ENCODE data around the gene BUB1B.

The BUB1B gene

DNA sequence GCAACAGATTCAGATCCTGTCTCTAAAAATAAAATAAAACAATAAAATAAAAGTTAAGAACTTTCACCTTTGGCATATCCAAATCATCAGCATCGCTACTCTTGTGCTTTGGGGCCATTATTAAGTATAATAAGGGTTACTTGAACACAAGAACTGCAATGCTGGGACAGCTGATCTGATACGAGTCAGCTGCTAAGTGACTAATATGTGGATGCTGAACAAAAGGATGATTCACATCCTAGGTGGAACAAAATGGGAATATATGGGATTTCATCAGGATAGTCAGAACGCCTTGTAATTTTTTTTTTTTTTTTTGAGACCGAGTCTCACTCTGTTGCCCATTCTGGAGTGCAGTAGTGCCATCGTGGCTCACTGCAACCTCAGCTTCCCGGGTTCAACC lies 29.7 kb downstream of the BUB1B start:
- no peak for DNase-seq (ENCODE audit: low read depth)

DNA sequence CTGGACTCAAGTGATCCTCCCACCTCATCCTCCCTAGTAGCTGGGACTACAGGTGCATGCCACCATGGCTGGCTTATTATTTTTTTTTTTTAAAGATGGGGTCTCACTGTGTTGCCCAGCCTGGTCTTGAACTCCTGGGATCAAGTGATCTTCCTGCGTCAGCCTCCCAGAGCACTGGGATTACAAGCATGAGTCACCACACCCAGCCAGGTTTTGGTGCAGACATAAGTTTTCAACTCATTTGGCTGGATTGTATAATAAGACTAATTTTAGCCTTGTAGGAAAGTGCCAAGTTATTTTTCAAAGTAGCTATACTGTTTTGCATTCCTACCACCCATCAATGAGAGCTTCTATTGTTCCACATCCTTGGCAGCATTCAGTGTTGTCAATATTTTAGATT lies 32.1 kb downstream of the BUB1B start:
- no peak for DNase-seq (ENCODE audit: low read depth)

DNA sequence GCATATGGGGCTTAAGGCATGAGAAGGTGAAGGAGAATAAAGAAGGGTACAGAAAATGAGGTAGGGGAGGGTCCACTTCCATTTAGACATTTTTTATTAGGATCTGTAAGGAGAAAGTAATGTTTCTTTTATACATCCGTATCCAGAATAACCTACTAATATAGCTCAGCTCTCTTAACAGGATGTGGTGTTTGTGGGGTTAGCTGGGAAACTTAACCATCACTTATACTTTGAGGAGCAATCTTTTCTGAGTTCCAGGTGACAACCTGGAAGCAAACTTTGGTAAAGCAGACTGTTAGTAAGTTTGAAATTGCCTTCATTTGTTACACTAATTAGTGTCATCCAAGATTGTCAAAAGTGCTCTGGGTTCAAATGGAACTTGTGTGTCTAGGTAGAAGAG lies 36.6 kb downstream of the BUB1B start:
- no peak for DNase-seq (ENCODE audit: low read depth)

DNA sequence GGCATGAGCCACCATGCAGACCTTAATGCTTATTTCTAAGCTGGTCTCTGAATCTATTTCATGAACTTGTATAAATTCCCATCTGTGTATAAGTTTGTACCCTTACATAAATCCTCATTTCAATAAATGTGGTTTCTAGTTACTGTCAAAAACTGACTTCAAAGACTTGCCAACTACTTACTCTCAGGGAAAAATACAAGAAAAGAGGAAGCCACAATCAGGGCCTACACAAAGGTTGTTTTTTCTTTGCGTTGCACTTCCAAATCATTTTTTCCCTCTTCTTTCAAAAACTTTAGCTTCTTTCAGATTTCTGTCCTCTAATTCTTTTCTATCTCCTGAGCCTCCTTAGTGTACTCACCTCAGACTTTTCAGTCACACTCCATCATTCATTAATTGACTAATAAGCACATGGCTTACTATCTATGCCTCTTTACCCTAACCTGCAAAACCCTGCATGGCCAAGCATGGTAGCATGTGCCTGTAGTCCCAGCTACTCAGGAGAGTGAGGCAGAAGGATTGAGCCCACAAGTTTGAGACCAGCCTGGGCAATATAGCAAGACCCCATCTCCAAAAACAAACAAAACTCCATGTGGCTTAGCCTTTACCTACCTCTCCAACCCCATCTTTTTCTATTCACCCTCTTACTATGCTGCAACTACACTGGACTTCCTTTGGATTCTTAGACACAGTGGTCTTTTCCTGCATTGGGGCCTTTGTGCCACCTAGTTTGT lies 37.7 kb downstream of the BUB1B start:
- DNase-seq (ENCODE audit: low read depth), result no peak

DNA sequence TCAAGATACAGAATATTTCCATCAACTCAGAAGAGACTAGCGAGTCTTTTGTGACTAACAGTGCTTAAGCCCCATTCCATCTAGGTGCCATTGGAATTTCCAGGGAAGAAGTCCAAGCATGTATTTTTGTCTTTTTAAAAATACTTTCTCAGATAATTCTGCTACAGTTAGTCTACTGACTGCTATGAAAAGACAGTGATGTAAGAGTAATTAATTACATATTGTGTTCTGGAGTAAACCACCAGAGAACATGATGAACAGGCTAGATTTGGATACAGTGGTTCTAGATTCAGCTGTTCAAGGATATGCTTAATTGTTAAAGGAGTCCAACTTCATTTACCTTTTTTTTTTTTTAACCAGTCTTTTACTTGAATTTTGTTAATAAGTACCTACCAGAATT lies 43.2 kb downstream of the BUB1B start:
- no peak for DNase-seq (ENCODE audit: low read depth)

DNA sequence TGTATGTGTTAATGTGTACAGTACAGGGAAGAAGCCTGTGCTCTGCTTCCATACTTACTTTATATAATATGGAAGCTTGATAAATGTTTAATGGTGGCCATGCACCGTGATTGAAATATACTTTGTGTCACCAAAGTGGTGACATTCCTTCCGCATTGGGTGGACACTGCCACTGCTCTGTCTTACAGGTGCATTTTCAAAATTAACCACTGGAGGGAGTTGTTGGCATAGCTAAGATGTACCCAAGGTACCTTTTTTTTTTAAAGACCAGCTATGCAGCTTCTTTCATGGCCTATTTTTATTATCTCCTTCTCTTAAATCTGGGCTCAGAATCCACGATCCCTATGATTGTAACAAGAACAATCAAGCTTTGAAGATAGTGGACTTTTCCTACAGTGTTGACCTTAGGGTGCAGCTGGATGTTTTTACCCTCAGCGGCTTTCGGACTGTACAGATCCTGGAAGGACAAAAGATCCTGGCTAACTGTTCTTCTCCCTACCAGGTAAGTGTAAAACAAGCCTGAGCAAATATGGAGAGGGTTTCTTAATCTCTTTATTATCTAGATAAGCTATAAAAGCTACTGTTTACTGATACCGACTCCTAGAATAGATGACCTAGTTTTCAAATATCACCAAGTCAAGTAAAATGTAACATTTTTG lies 56.4 kb downstream of the BUB1B start:
- DNase-seq (ENCODE audit: low read depth), result no peak

DNA sequence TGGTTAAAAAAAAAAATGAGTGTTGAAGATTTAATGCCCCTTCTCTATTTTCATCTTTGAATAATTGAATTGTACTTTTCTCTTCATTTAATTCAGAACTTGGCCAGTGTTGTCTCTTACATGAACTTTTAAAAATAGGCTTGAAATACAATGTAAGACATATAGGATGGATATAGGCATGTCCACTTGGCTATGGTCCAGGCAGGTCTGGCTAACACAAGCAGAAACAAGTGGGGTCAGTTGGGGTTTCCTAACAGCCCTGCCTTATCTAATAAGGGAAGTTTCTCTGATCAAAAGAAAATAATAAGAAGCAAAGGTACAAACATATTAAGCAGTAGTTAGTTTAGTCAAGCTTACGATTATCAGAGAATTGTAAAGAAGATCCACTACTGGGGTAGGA lies 58.9 kb downstream of the BUB1B start:
- no peak for DNase-seq (ENCODE audit: low read depth)

DNA sequence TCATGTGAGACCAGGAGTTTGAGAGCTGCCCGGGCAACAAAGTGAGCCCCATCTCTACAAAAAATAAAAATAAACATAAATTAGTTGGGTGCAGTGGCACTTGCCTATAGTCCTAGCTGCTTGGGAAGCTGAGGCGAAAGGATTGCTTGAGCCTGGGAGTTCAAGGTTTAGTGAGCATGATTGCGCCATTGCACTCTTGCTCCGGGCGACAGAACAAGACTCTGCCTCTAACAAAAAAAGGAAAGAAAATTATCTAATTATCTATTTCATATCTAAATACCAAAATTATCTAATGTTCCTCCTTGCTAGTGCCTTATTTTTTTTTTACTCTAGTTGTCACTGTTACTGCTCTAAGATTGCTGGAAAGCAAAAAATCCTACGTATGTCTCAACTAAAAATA lies 61.3 kb downstream of the BUB1B start:
- DNase-seq (ENCODE audit: low read depth), result no peak

DNA sequence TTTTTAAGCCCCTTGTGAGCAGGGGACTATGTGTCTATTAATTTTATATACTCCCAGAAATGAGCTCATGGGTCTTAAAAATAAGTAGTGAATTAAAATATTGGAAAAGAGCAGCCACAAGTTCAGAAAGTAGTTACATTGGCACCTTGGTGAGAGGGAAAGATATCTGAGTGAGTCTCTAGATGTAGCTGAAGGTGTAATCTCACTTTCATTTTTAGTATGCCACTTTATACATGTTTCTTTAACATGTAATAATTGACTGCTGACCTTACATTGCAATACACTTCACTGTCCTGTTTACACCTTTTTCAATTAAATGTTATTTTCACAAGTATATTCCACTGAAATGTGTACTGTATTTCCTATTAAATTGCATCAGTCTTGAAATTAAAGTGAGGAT lies 65.9 kb downstream of the BUB1B start:
- no peak for DNase-seq (ENCODE audit: low read depth)

DNA sequence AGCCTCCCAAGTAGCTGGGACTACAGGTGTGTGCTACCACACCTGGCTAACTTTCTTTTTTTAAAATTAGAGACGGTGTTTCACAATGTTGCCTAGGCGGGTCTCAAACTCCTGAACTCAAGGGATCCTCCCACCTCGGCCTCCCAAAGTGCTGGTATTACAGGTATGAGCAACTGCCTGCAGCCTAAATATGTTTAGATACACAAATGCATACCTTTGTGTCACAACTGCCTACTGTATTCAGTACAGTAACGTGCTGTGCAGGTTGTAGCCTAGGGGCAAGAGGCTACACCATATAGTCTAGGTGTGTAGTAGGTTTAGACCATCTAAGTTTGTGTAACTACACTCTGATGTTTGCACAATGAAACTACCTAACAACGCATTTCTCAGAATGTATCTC lies 68.4 kb downstream of the BUB1B start:
- DNase-seq (ENCODE audit: low read depth), result no peak

DNA sequence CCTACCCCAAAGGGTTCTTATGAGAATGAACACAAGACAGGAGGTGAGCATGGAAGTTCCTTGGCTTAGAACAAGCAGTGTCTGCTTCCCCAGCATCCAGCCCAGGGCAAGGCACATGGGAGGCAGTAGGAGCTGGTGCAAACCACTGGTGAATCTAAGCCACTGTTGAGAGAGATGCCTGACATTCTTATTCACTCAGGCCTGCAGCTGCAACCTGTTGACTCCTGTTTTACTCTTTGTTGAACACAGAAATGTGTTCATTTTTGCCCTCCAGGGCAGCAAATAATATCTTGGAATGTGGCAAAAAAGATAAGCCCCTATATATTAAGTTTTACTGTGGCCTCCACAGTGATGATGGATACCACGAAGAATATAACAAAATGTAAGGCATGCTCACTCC lies 69.1 kb downstream of the BUB1B start:
- no peak for DNase-seq (ENCODE audit: low read depth)

DNA sequence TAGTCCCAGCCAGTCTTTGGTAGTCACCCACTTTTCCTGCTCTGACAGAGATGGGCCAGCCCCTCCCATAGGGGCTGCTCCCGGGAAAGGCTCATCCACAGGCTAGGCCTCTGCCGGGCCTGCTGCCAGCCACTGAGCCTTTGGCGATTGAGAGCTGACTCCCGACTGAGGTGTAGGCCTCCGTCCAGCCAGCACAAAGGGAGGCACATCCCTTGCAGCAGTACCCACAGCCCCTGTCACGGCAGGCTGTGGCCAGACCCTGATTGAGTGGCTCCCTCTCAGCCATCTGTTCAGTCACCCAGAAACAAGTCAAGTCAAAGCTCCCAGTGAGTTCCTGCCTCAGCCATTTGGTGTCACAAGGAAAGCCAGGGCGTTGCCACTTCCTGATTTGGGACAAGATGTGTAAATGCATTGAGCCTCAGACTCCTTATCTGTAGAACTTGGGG lies 71.8 kb downstream of the BUB1B start:
- no peak for DNase-seq (ENCODE audit: low read depth)

DNA sequence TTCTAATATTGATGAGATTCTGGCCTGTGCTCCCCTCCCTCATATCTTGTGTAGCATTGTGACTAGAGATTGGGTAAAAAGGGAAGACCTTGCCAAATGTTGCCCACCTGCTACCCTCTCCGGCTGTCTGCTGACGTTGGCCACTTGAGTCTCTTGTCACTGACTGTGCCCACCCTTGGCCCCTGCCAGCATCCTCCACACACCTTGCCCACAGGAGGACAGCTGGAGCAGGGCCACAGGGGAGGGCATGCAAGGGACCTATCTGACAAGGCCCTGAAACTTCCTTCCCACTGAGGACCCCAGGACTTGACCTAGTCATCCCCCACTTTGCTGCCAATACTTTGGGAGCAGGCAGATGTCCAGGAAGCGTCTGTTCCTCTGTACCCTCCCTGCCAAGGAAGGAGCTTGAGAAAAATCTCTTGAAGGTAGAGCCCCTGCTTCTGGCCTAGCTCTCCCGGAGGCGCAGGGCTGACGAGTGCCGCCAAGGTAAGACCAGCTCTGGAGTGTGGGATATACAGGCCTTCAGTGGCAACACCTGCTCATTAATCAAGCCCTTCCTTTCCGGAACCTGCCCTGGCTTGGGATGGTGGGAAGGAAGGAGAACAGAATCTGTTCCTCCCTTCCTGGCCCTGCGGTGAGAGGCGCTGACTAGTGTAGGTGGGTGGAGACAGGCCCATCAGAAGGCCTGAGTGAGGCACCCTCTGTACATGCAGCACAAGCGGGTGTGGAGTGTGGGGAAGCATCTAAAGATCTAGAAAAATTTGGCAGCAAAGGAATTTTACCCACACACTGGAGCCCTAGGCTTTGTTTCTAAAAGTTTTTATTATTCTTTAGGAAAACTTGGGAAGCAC lies 73.1 kb downstream of the BUB1B start:
- DNase-seq (ENCODE audit: low read depth), result no peak

DNA sequence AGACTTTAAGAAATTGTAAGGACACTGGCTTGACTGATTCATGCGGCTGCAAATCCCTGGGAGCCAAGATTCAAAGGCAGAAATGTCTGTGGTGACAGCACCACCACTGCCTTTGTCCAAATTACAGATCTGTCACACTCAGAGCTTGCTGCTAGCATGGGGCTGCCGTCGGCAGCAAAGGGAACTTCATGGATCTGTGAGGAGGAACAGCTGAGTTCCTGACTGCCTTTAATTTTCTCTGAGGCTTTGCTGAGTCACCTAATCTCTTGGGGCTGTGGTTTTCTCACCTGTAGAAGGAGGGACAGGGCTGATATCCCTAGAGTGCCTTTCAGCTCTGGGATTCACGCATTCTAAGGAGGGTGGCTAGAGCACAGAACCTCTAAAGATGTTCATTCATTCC lies 73.9 kb downstream of the BUB1B start:
- DNase-seq (ENCODE audit: low read depth), result no peak

DNA sequence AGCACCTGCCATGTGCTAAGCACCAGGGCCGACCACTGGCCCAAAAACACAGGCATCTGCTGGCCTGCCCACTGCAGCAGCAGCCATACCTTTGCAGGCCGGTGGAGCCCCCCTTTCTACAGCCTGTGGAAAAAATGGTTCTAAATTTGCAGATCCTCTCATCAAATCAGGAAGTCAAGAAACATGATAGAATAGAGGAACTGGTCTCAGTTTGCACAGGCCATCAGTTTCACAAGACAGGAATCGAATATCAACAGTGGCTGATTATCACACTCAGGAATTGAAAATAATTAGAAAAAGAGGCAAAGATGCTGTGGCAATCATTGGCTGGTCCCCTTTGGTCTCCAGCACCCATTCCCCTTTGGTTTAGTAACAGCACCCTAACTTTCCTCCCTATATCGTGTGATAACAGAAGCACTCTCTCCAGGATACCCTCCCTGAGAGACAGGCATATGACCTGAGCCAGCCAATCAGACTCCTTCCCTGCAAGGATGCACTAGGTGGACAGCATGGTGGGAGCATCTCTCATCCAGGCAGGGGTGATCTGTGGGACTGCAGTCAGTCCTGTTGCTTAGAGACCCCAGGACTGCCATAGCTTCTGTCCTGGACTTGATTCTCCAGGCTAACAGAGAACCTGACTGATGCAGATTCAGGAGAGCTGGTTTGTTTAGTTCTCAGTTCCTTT lies 74.5 kb downstream of the BUB1B start:
- DNase-seq (ENCODE audit: low read depth), result no peak

DNA sequence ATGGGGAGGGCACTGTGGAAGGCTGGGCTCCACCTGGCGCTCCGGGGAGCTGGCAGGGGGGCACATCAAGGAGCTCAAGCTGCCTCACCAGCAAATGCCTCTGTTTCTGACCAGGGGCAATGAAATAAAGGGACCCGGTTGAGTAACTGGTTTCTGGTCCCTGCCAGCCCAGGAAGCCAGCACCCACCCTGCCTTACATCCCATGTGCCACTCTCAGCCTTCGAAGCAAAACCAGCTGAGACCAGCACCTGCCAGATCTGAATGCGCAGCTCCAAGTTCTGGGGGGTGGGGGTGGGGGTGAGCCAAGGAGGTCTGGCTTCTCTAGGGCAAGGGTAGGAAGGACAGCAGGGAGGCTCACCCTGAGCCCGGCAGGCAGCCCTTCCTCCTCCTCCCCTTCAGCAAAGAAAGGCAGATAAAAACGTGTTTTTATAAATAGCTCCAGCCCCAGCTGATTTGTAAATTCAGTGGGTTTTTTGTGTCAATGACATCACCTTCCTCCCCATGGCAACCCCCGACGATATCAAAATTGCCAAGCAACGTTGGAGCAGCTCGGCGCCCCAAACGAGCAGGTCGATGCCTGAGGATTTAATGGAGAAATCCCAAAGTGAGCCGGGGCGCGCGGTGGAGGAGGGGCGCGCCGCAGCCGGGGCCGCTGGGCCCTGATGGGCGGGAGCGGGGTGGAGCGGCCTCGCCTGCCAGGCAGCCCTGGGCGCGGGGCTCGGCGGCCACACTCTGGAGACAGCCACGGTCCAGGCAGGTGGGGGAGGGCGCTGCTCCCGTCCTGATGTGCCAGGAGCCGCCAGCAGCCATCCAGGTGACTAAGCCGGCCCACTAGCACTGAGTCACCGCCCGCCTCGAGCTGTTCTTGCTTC lies 77.9 kb downstream of the BUB1B start, which contains the start of gene PAK6:
PAK6 (plus strand) TSS at position 532 of the 872 bp plus-strand sequence. CDS start 25,723 bp downstream, outside the sequence.
- DNase-seq (ENCODE audit: low read depth), result no peak

DNA sequence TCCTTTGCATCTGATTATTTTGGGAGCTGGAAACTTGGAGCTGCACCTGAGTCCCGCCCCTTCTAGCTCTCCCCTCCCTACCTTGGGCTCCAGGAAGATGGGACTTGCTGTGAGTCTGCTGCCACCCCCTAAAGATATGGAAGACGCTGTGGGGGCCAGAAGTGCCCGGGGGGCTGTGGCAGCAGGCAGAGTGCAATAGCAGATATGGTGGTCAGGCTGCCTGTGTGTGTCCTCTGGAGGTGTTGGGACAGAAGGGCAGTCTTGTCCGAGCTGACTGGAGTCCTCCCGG lies 78.5 kb downstream of the BUB1B start:
- DNase-seq (ENCODE audit: low read depth), result no peak

DNA sequence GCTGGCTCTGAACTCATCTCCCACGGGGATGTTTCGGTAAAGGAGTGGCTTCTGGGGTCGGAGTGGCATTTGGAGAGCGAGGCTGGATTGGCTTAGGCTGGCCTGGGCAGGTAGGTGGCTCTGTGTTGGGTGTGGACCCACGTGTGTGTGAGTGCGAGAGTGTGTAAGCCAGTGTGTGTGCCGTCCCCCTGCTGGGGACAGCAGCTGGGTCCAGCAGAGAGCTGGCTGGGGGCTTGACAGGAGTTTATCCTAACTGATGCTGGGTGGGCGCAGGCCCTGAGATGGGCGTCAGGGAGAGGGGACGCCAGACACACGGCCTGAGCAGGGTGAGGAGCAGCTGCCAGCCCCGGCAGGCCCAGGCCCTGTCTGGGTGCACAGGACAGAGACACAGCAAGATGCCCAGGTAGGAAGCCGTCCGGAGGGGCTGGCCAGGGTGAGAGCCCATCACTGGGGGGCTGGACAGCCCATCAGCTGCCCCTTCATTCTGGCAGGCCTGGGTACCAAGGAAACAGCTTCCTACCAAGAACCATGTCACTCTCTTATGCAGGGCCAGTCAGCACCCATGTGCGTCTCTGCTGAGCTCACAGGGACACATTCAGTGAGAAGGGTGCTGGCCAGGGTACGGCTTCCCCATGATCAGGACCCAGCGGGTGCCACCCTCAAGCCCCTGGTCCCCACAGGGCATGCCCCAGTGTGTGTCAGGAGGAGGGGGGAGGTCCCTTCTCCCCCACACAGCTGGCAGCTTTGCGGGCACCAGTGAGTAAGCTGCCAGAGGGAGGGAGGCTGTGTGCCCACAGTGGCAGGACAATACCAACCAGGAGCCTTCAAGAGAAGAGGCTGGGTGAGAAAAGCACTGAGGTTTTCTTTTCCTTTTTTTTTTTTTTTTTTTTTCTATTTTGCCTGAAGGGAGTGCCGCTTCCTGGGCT lies 79.1 kb downstream of the BUB1B start:
- DNase-seq (ENCODE audit: low read depth), result no peak

DNA sequence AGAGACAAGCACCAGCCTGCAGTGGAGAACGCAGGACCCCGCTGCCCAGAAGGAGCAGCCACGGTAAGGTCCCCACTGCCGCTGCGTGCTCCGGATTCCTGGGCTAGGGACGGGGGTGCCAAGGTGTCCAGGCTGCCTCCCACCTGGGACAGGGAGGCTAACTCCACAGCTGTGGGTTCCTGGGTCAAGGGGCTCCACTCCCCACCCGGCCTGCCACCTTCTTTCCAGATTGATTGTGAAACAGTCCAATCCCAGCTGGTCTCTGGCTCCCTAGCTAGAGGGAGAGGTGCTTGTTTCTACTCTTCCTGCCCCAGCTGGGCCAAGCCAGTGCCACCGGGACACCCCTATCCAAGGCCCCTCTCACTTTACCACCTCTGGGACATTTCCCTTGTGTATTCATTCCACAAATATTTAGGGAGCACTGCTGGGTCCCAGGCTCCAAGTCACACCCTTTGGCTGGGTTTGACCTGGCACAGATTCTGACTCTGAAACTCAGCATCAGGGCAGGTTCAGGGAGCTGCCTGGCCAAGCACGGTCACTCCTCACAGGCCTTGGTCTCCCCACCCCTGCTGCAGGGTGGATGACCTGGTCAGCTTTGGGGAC lies 79.9 kb downstream of the BUB1B start:
- no peak for DNase-seq (ENCODE audit: low read depth)

Measured in activated T-helper 1 cell treated with Interleukin-2 at 50 U/mL for 16 hours (primary cell).